Measurements from ENCODE around the gene SLC25A20. TPM values are rescaled to one million over a fixed set of nuclear protein-coding genes. Genes with fewer than 3 reads are reported as not detected.

The SLC25A20 gene
- polyA plus RNA-seq (2011; rRNA removed) (26.6 and 30.0 TPM in 2 replicates), polyA minus RNA-seq (2011; rRNA and poly(A)+ RNA removed) (14.3 and 15.4 TPM in 2 replicates)

- ChIA-PET CTCF (interaction anchor here (1.8 kb wide), 1 partner anchor 159 kb away, joined by 5 read pairs; no protein-coding TSS in a partner anchor), POLR2A (interaction anchor here (0.6 kb wide), 1 partner anchor 13 kb away, joined by 3 read pairs; no protein-coding TSS in a partner anchor)
- H3K4me3 ChIP-seq (ENCODE audit: low read depth, low read length) = peak within 1 kb of the TSS; percentile 83
- no peak for TF ChIP-seq CTCF (IDR thresholded peaks at IDR 0.05; ENCODE audit: low read depth, low read length)
- no peaks in the 10 kb centered on the region for H3K9me3 ChIP-seq (ENCODE audit: control insufficient read depth, insufficient read depth, low read length)
- H3K27ac ChIP-seq (ENCODE audit: low read depth, low read length) = peak within 1 kb of the TSS; percentile 47
- peak; percentile 49 for DNase-seq (ENCODE audit: low read depth, low spot score)
- no peaks in the 10 kb centered on the region for H3K27me3 ChIP-seq (ENCODE audit: control insufficient read depth, insufficient read depth, low read length)
Observed at GRCh38 chr3:48898383-48899234, at the start of gene SLC25A20. TSS of gene SLC25A20 (minus strand) at chr3:48898882. CDS start at chr3:48898794, 88 bp downstream.

- H3K27ac ChIP-seq (ENCODE audit: low read depth, low read length) = no peak overlapping the region
- no peak for DNase-seq (ENCODE audit: low read depth, low spot score)
- TF ChIP-seq CTCF (IDR thresholded peaks at IDR 0.05; ENCODE audit: low read depth, low read length) = no peak
- ChIA-PET POLR2A (no interaction called here), CTCF (no interaction called here)
- H3K9me3 ChIP-seq (ENCODE audit: control insufficient read depth, insufficient read depth, low read length) = no peaks in the 10 kb centered on the region
- no peaks in the 10 kb centered on the region for H3K27me3 ChIP-seq (ENCODE audit: control insufficient read depth, insufficient read depth, low read length)
- H3K4me3 ChIP-seq (ENCODE audit: low read depth, low read length) = no peak overlapping the region
Observed at GRCh38 chr3:48945891-48946549, 47.3 kb upstream of the SLC25A20 start.

GRCh38 chr3:48945432-48945831 is 46.8 kb upstream of the SLC25A20 start:
- Histone ChIP-seq H3K9me3 (ENCODE audit: control insufficient read depth, insufficient read depth, low read length) (no peaks in the 10 kb centered on the region), H3K27me3 (ENCODE audit: control insufficient read depth, insufficient read depth, low read length) (no peaks in the 10 kb centered on the region), H3K27ac (ENCODE audit: low read depth, low read length) (no peak overlapping the region), H3K4me3 (ENCODE audit: low read depth, low read length) (no peak overlapping the region)
- POLR2A ChIA-PET = no interaction called here
- DNase-seq (ENCODE audit: low read depth, low spot score) = no peak
- CTCF ChIA-PET = no interaction called here
- no peak for TF ChIP-seq CTCF (IDR thresholded peaks at IDR 0.05; ENCODE audit: low read depth, low read length)

- ChIA-PET CTCF (interaction anchor here (0.5 to 0.6 kb wide), 2 partner anchors 202 to 1325 kb away, joined by 4 to 6 read pairs; no protein-coding TSS in a partner anchor), POLR2A (interaction anchor here (0.6 kb wide), 1 partner anchor 15 kb away, joined by 6 read pairs; no protein-coding TSS in a partner anchor)
- Histone ChIP-seq H3K4me3 (ENCODE audit: low read depth, low read length) (no peak overlapping the region), H3K27me3 (ENCODE audit: control insufficient read depth, insufficient read depth, low read length) (no peaks in the 10 kb centered on the region), H3K27ac (ENCODE audit: low read depth, low read length) (no peak overlapping the region), H3K9me3 (ENCODE audit: control insufficient read depth, insufficient read depth, low read length) (no peaks in the 10 kb centered on the region)
- TF ChIP-seq CTCF (IDR thresholded peaks at IDR 0.05; ENCODE audit: low read depth, low read length) = no peak
- no peak for DNase-seq (ENCODE audit: low read depth, low spot score)
Observed at GRCh38 chr3:48938689-48939088, 40.0 kb upstream of the SLC25A20 start.

Measured in AG04450 (cell line).